Duodenal mucosa (tissue), 2 donors: ENCODE results near the gene SIGMAR1.

Experiments
- H3K27ac ChIP-seq: one replicate; pipeline ENCODE4 v1.7.0; 2013; ENCODE audit warnings: low read depth, low read length
- H3K27me3 ChIP-seq, 2 donors: one replicate each; pipeline ENCODE4 v1.7.0; 2013; ENCODE audit warnings: low read length in 2 of 2, control low read depth in 1 of 2; ENCODE audit not compliant: insufficient read depth in 2 of 2, control insufficient read depth in 1 of 2
- H3K36me3 ChIP-seq, 2 donors: one replicate each; pipeline ENCODE4 v1.7.0; 2013; ENCODE audit warnings: low read length in 2 of 2, control low read depth in 1 of 2; ENCODE audit not compliant: insufficient read depth in 2 of 2, control insufficient read depth in 1 of 2
- H3K4me1 ChIP-seq, 2 donors: one replicate each; pipeline ENCODE4 v1.7.0; 2013; ENCODE audit warnings: low read length in 2 of 2, control low read depth in 1 of 2; ENCODE audit not compliant: insufficient read depth in 2 of 2, control insufficient read depth in 1 of 2
- H3K4me3 ChIP-seq, 2 donors: one replicate each; pipeline ENCODE4 v1.7.0; 2013; ENCODE audit warnings: low read length in 2 of 2, low read depth in 1 of 2
- H3K9ac ChIP-seq, 2 donors: one replicate each; pipeline ENCODE4 v1.7.0; 2013; ENCODE audit warnings: low read length in 2 of 2, low read depth in 1 of 2
- H3K9me3 ChIP-seq, 2 donors: one replicate each; pipeline ENCODE4 v1.7.0; 2013; ENCODE audit warnings: low read length in 2 of 2, control low read depth in 1 of 2; ENCODE audit not compliant: control insufficient read depth in 1 of 2

Gene SIGMAR1

DNA sequence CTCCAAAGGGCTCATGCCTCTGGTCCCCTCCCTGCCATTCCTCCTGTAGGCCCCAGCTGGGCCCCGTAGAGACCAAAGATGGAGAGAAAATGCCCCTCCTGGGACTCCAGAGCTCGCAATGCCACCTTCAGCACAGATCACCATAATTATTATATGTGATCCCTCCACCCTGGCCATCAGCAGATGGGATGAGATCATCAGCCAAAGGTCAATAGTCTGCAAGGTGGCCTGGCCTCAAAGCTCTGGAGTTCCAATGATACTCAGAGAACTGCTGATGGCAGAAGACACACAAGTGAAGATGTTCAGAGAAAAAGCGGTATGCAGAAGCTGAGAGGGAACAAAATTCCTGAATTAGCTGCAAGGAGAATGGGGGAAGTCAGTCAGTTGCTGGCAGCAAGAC lies 30.7 kb downstream of the SIGMAR1 start:
- H3K9ac ChIP-seq: no peak overlapping the region
- H3K9me3 ChIP-seq: no peaks in the 10 kb centered on the region
- no peak overlapping the region for H3K27ac ChIP-seq
- H3K4me3 ChIP-seq: no peak overlapping the region
- no peaks in the 10 kb centered on the region for H3K27me3 ChIP-seq
- peaks cover 22 to 24% of the 10 kb centered on the region in 2 donors for H3K4me1 ChIP-seq
- H3K36me3 ChIP-seq: no peaks in the 10 kb centered on the region

DNA sequence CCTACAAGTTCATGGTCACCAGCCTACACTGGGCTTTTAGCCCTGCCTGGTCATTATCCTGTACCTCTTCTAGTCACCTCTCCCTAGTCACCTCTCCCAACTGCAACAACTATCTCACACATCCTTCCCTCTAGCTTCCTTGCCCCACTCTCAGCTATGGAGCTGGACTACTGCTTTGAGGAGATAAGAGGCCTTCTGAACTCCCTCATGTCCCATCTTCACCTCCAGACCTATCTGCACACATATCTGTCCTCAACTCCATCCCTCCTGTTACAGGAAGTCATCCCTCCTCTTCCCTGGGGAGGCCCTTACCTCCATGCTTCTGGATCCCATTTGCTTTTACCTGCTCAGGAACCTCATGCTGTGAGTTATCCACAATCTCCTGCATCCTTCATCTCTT lies 31.4 kb downstream of the SIGMAR1 start:
- no peaks in the 10 kb centered on the region for H3K27me3 ChIP-seq
- peaks cover 18 to 20% of the 10 kb centered on the region in 2 donors for H3K4me1 ChIP-seq
- H3K4me3 ChIP-seq: no peak overlapping the region
- H3K27ac ChIP-seq: no peak overlapping the region
- H3K36me3 ChIP-seq: no peaks in the 10 kb centered on the region
- no peak overlapping the region for H3K9ac ChIP-seq
- H3K9me3 ChIP-seq: no peaks in the 10 kb centered on the region

DNA sequence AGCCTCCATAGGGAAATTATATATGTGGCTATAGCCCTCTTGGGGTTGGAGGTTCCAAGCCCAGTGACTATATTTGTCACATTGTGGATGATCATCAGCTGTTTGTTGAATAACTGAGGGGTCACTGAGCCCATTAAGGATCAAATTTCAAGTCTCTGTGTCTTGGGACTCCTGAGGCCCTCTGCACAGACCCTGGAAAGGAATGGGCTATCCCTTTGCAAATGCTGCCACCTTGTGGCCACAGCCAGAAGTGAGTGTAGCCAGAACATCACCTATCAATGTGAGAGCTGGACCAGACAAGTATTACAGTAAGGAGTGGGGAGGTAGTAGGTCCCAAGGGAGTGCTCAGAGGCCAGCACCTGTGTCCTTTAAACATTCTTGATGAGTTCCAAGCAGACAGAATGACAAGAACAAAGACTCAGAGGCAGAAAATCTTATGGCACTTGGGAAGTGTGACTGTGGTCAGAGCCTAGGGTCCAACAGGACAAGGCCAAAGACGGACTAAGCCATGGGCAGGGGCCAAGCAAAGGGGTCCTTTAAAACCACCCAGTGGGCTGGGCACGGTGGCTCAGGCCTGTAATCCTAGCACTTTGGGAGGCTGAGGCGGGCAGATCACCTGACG lies 33.9 kb downstream of the SIGMAR1 start:
- Histone ChIP-seq H3K9ac (no peak overlapping the region), H3K4me1 (peaks cover 6 to 11% of the 10 kb centered on the region in 2 donors), H3K36me3 (no peaks in the 10 kb centered on the region), H3K4me3 (no peak overlapping the region), H3K27ac (no peak overlapping the region), H3K9me3 (no peaks in the 10 kb centered on the region), H3K27me3 (no peaks in the 10 kb centered on the region)

DNA sequence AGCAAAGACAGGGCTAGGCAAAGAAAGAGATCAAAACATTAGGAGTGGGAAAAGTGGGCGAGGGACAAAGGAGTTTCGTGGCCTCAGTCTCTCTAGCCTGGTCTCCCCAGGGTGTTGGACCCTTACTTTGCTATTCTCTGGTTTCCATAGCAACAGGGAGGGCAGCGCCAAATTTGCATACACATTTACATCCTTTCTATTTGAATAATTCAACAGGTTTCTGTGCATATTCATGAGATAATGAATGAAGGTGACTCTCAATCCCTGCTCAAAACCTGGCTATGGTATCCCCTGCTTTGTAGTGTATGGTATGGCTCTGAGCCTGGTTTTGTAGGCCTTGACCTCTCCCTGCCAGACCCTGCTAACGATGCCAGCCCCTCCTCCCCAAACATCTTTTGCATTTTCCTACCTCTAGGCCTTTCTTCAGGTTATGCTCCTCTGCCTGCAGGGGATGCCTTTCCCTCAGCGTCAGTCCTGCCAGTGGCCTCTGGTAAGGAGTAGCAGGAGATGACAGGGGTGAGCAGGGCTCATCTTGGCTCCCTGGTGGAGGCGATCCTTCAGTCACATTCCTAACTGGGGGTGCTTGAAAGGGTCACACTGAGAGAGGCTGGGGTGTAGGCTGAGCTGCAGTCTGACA lies 35.5 kb downstream of the SIGMAR1 start:
- H3K9ac ChIP-seq: no peak overlapping the region

DNA sequence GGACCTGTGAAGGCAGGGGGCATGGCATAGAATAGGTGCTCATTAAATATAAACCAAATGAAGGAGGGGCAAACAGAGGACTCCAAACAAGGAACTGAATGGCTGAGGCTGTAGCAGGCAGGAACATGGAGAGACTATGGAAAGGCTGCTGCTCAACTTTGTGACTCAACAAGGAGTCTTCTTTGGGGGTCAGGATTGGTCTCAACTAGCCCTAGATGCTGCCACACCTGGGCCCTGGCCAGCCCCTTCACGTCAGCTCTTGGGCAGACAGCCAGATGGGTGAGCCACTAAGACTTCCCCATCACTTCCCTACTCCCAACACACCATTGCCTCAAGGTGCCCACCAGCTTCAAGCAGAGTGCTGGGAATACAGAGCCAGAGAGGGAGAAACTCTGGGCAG lies 36.7 kb downstream of the SIGMAR1 start:
- H3K27me3 ChIP-seq: no peaks in the 10 kb centered on the region
- no peaks in the 10 kb centered on the region for H3K4me1 ChIP-seq
- no peaks in the 10 kb centered on the region for H3K9me3 ChIP-seq
- no peak overlapping the region for H3K9ac ChIP-seq
- no peaks in the 10 kb centered on the region for H3K36me3 ChIP-seq
- H3K27ac ChIP-seq: no peak overlapping the region
- no peak overlapping the region for H3K4me3 ChIP-seq

More for the DNA sequence above, 35.5 kb downstream of the SIGMAR1 start:
- Histone ChIP-seq H3K4me3 (no peak overlapping the region), H3K4me1 (peaks cover 2 to 6% of the 10 kb centered on the region in 2 donors), H3K27ac (no peak overlapping the region), H3K27me3 (no peaks in the 10 kb centered on the region), H3K36me3 (no peaks in the 10 kb centered on the region), H3K9me3 (no peaks in the 10 kb centered on the region)

DNA sequence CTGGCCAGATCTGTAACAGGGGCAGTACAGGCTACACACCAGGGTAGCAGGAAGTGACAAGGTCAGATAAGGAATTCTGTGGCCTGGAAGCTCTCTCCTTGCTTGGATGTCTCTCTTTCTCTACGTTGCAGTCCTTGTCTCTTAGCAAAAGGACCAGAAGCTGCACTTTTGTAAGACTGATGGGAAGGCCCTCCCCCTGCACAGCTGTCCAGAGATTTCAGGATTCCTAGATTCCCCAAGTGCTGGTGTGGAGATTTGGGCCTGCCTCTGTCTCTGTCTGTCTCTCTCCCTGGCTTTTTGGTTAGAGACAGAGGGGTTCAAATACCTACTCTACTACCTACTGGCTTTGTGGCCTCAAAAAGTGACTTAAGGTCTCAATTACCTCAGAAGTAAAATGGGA lies 38.0 kb downstream of the SIGMAR1 start:
- Histone ChIP-seq H3K36me3 (no peaks in the 10 kb centered on the region), H3K27me3 (no peaks in the 10 kb centered on the region), H3K9me3 (no peaks in the 10 kb centered on the region), H3K4me1 (no peaks in the 10 kb centered on the region), H3K4me3 (no peak overlapping the region), H3K27ac (no peak overlapping the region), H3K9ac (no peak overlapping the region)

DNA sequence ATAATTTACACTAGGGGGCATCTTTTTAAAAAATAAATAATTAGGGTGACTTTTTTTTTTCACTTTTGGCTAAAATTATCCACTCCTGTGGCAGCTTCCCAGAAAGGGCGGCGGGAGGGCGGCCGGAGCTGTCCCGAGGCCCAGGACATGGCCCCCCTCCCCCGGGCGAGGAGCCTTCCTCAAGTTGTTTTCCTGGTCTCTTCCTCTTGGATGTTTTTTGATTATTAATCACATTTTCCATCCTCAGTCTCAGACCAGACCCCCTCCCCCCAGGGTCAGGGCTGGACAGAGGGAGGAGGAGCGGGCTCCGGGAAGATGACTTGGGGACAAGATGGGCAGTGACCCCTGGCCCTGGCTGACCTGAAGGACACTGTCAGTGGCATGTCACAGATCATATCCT lies 43.4 kb downstream of the SIGMAR1 start:
- Histone ChIP-seq H3K9ac (no peak overlapping the region), H3K4me3 (no peak overlapping the region), H3K36me3 (no peaks in the 10 kb centered on the region), H3K27me3 (peaks cover 21 to 27% of the 10 kb centered on the region in 2 donors), H3K9me3 (no peaks in the 10 kb centered on the region), H3K4me1 (peaks cover 22 to 27% of the 10 kb centered on the region in 2 donors), H3K27ac (no peak overlapping the region)

DNA sequence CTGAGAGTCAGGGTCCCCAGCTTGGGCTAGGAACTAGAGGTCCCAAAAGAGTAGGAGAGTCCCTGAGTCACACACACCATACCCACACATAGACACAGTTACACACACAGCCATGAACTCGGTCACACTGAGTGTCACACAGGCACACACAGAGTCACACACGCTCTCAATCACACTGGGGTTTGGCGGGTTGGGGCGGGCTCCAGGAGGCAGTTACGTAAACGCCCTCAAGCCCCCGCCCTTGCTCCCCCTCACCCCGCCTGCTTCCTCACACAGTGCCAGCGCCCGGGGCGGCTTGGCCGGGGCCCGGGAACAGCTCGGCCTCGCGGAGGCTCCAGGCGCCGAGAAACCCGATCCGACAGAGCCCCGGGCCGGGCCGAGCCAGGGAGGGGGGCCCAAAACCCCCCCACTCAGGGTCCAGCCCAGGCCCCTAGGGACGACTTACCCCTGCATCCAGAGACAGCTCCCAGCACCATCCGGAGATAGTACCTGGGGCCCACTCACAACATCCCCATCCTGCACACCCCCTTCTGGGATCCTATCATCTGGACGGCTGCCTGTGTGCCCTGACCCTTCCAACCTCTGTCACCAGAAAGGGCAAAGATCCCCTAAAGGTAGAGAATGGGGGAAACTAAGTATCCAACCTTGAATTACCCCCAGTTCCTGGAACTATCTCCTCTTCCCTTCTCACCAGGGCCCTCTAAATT lies 44.5 kb downstream of the SIGMAR1 start:
- Histone ChIP-seq H3K27me3 (peaks cover 32 to 39% of the 10 kb centered on the region in 2 donors), H3K9ac (no peak overlapping the region), H3K9me3 (no peaks in the 10 kb centered on the region), H3K4me3 (no peak overlapping the region), H3K36me3 (no peaks in the 10 kb centered on the region), H3K27ac (no peak overlapping the region), H3K4me1 (peaks cover 26 to 37% of the 10 kb centered on the region in 2 donors)

DNA sequence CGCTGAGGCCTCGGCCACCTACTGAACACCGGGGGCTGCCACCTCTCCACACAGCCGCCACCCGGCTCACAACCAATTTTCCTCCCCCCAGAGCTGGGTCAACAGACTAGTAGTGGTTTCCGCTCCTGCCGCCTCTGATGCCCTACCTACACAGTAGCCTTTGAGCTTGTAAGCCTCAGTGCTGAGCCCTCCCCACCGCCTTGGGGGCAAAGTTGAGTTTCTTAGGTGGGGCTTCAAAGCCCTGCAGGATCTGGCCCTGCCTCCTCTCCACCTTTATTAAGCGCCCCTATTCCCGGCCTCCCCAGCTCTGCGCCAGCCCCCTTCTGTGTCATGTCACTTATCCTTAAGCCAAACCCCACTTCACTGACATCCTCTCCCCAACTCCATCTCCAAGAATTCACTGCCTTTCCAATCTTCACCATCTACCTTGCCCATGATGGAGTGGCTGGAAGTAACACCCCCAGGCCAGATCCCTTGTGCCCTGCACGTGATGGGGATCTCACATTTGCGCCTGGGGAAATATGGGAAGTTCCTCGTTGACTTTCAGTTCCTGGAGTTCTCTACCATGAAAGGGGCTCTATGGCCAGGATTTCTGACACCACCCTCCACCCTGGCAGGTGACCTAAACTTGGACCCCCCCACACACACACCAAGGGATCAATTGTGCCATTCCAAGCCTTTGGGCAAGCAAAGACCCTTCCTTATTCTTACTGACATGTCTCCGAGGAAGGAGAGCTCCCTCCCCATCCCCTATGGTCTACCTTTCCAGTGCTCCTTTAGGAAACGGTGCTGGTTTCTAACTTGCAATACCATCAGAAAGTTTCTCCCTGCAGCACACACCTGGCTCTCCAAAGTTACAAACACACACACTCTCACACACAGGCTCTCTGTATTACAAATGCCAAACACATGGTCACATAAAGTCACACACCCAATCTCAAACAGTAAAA lies 45.4 kb downstream of the SIGMAR1 start:
- H3K27me3 ChIP-seq: peaks cover 41 to 47% of the 10 kb centered on the region in 2 donors
- no peak overlapping the region for H3K9ac ChIP-seq
- H3K9me3 ChIP-seq: no peaks in the 10 kb centered on the region
- H3K36me3 ChIP-seq: no peaks in the 10 kb centered on the region
- peak overlapping the region in 1 of 2 donors; percentile 66 for H3K4me3 ChIP-seq
- peaks cover 26 to 37% of the 10 kb centered on the region in 2 donors for H3K4me1 ChIP-seq
- H3K27ac ChIP-seq: no peak overlapping the region
